Mononuclear cell (primary cell): ENCODE measurements around the gene THADA. TPM values are rescaled to one million over a fixed set of nuclear protein-coding genes. Genes with fewer than 3 reads are reported as not detected.
"Not testable (repeated sequence)": the region's sequence is repeated elsewhere in the genome, so short reads cannot be mapped to it uniquely, and the experiment has no call there.

Experiments
- H3K27me3 ChIP-seq: 2 replicates; pipeline ENCODE4 v1.6.0; 2011; ENCODE audit warnings: low read length, control low read depth; ENCODE audit not compliant: insufficient read depth
- H3K4me1 ChIP-seq: 2 replicates; pipeline ENCODE4 v1.5.1; 2011; ENCODE audit warnings: mild to moderate bottlenecking, low read length, control low read depth; ENCODE audit not compliant: insufficient read depth
- H3K4me3 ChIP-seq: 2 replicates; pipeline ENCODE4 v1.5.1; 2011; ENCODE audit warnings: mild to moderate bottlenecking, low read length, moderate library complexity
- H3K9me3 ChIP-seq: 2 replicates; pipeline ENCODE4 v1.5.1; 2011; ENCODE audit warnings: low read depth, mild to moderate bottlenecking, control low read depth, low read length
- total RNA-seq: library from RNA; depleted of rRNA; stranded (reverse); fragments of >200 nt; gene quantifications from one replicate; pipeline ENCODE4 v1.2.3, GENCODE V29; 2012

The THADA gene
- total RNA-seq, 1 donor, result 25.5 TPM

DNA sequence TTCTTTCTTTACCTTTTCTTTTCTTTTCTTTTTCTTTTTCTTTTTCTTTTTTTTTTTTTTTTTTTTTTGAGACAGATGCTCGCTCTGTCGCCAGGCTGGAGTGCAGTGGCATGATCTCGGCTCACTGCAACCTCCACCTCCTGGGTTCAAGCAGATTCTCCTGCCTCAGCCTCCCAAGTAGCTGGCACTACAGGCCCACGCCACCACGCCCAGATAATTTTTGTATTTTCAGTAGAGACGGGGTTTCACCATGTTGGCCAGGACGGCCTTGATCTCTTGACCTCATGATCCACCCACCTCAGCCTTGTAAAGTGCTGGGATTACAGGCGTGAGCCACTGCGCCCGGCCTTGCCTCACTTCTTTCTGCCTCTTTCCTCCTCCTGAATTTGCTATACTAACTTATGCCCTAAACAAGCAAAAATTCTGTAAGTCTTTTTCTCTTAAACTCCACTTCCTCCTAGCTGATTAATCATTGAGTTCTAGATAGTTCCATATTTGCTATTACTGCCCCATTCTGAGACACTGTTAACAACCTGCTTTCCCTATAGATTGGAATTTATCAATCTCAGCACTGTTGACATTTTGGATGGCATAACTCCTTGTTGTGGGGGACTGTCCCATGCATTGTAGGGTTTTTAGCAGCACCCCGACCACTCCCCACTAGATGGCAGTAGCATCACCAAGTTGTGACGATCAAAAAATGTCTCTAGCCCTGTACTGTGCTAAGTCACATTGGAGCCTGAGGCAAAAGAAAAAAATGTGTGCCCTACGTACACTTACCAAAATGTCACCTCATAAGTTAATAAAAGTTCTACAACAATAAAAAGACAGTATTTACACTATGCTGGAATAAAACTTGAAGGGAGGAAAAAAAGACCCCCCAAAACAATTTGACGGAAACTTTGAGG lies 16.4 kb upstream of the THADA start:
- Histone ChIP-seq H3K27me3 (no peaks in the 10 kb centered on the region), H3K4me1 (no peaks in the 10 kb centered on the region), H3K4me3 (no peak overlapping the region), H3K9me3 (no peaks in the 10 kb centered on the region)

GRCh38 chr2:43610361-43610760 lies 14.5 kb upstream of the THADA start:
- H3K4me3 ChIP-seq, result no peak overlapping the region
- H3K9me3 ChIP-seq, result no peaks in the 10 kb centered on the region
- H3K27me3 ChIP-seq, result no peaks in the 10 kb centered on the region
- H3K4me1 ChIP-seq, result no peaks in the 10 kb centered on the region

DNA sequence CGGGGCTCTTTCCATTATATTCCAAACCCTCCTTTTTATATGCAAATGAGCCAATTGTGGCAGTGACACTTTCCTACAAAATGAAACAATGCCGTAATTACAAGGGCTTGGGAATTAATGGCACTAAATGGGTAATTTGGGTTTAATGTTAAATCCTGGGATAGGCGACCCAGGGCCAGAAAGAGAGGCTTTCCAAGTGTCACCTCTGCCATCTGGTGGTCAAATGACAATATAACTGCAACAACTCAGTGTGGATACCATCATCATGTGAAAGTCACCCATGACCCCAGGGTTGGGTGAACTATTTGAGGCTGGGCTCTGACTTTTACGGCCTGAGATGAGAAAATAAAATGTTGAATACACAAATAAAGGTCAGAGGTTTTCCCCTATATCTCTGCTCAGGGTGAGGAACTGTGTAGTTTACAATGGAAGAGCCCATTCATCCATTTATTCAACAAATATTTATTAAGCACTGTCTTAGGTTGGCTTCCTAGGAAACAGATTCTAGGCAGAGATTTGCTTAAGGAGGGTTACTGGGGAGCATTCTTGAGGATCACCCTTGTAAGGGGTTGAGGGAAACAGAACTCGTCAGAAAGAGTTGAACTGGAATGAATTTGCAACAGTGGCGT lies 13.6 kb upstream of the THADA start:
- Histone ChIP-seq H3K9me3 (no peaks in the 10 kb centered on the region), H3K27me3 (no peaks in the 10 kb centered on the region), H3K4me1 (no peaks in the 10 kb centered on the region), H3K4me3 (no peak overlapping the region)

- no peaks in the 10 kb centered on the region for H3K4me1 ChIP-seq
- no peak overlapping the region for H3K4me3 ChIP-seq
- H3K9me3 ChIP-seq, result no peaks in the 10 kb centered on the region
- no peaks in the 10 kb centered on the region for H3K27me3 ChIP-seq
These were observed 10.0 kb upstream of the THADA start for GRCh38 chr2:43605851-43606250.

DNA sequence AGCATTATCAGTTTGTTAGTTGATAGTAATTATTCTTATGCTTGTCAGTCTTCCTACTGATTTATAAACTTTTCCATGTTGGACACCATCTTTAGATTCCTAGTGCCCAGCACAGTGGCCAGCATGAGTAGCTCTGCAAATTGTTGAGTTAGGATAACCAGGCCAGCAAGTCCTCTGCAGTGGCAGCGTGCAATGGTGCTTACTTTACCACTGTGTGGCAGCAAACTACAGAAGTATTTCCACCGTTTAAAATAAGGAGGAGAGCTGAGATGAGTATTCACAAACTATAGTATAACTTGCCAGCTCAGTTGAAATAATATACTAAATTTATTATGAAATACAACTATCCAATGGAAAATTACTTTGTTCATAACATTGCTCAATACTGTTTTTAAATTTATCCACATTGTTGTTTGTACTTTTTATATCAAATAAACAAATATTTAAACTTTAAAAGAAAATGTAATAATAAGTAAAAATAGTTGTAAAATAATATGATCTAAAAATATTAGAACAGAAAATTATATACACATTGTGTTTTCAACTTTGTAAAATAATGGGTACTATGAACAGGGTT lies 9.3 kb upstream of the THADA start:
- H3K9me3 ChIP-seq, result no peaks in the 10 kb centered on the region
- H3K4me3 ChIP-seq, result no peak overlapping the region
- H3K4me1 ChIP-seq, result no peaks in the 10 kb centered on the region
- no peaks in the 10 kb centered on the region for H3K27me3 ChIP-seq

DNA sequence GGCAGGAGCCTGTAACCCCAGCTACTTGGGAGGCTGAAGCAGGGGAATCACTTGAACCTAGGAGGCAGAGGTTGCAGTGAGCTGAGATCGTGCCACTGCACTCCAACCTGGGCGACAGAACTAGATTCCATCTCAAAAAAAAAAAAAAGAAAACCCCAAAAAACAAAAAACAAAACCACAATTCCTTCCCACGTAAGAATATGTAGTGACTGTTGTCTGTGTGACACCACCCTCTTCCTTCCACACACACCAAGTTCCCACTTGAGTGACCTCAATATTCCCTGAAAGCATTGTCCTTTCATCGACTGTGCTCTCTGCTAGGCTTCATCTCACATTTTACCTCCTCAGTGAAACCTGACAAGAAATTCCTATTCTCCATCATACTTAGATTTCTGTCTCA lies 8.8 kb upstream of the THADA start:
- no peaks in the 10 kb centered on the region for H3K4me1 ChIP-seq
- H3K4me3 ChIP-seq, result no peak overlapping the region
- no peaks in the 10 kb centered on the region for H3K9me3 ChIP-seq
- H3K27me3 ChIP-seq, result no peaks in the 10 kb centered on the region

GRCh38 chr2:43600596-43600995 lies 4.8 kb upstream of the THADA start:
- not testable (repeated sequence) for H3K27me3 ChIP-seq, H3K4me1 ChIP-seq, H3K9me3 ChIP-seq, H3K4me3 ChIP-seq

- H3K27me3 ChIP-seq, result no peaks in the 10 kb centered on the region
- H3K4me1 ChIP-seq, result peaks cover 7% of the 10 kb centered on the region
- no peak overlapping the region for H3K4me3 ChIP-seq
- H3K9me3 ChIP-seq, result no peaks in the 10 kb centered on the region
These were observed 963 bp downstream of the THADA start for GRCh38 chr2:43594875-43595274.

GRCh38 chr2:43593254-43593653 lies 2.6 kb downstream of the THADA start:
- Histone ChIP-seq H3K4me1 (peaks cover 7% of the 10 kb centered on the region), H3K9me3 (no peaks in the 10 kb centered on the region), H3K4me3 (no peak overlapping the region), H3K27me3 (no peaks in the 10 kb centered on the region)

GRCh38 chr2:43592443-43592842 lies 3.4 kb downstream of the THADA start:
- no peaks in the 10 kb centered on the region for H3K9me3 ChIP-seq
- no peaks in the 10 kb centered on the region for H3K27me3 ChIP-seq
- no peak overlapping the region for H3K4me3 ChIP-seq
- H3K4me1 ChIP-seq, result peaks cover 7% of the 10 kb centered on the region

- H3K4me3 ChIP-seq, result no peak overlapping the region
- H3K9me3 ChIP-seq, result no peaks in the 10 kb centered on the region
- no peaks in the 10 kb centered on the region for H3K27me3 ChIP-seq
- H3K4me1 ChIP-seq, result no peaks in the 10 kb centered on the region
These were observed 10.1 kb downstream of the THADA start for GRCh38 chr2:43585708-43586107.

GRCh38 chr2:43579275-43579981 lies 16.4 kb downstream of the THADA start:
- Histone ChIP-seq H3K27me3 (no peaks in the 10 kb centered on the region), H3K9me3 (no peaks in the 10 kb centered on the region), H3K4me1 (no peaks in the 10 kb centered on the region), H3K4me3 (no peak overlapping the region)

GRCh38 chr2:43576981-43577892 lies 18.6 kb downstream of the THADA start:
- no peaks in the 10 kb centered on the region for H3K27me3 ChIP-seq
- H3K9me3 ChIP-seq, result no peaks in the 10 kb centered on the region
- H3K4me1 ChIP-seq, result no peaks in the 10 kb centered on the region
- no peak overlapping the region for H3K4me3 ChIP-seq

DNA sequence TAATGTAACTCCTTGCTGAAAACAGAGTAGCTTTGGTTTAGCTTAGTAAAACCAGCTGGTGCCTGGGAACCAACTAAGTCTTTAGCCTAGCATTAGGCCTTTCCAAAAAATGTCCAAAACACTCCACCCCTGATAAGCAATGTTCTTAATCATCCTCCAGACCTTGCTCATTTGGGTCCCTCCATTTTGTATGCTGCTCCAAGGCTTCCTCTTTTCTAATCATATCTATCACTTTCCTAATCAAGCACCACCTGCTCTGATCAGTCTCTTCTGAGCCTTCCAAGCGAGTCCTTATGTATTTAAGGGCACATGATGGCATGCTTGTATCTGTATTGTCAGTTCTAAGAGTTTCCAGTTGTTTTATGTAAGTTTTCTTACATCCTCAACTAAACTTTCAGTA lies 23.6 kb downstream of the THADA start:
- Histone ChIP-seq H3K4me1 (no peaks in the 10 kb centered on the region), H3K27me3 (no peaks in the 10 kb centered on the region), H3K9me3 (no peaks in the 10 kb centered on the region), H3K4me3 (no peak overlapping the region)
